Stimulated activated CD8-positive, alpha-beta memory T cell treated with anti-CD3 and anti-CD28 coated beads, Interleukin-15, amount 100 ng/mL, for 1 hour (primary cell): Measurements from ENCODE around the gene EXOSC2.

Experiments used
- DNase-seq: peaks from one replicate; pipeline ENCODE4 v3.0.0-alpha.2; 2020; ENCODE audit warnings: low read depth

EXOSC2 gene

GRCh38 chr9:130698514-130698913, 4.9 kb downstream of the EXOSC2 start:
- DNase-seq = no peak

- DNase-seq = no peak
Measured at GRCh38 chr9:130699047-130699446, 5.5 kb downstream of the EXOSC2 start.

GRCh38 chr9:130701059-130702022, 7.8 kb downstream of the EXOSC2 start:
- peak; percentile 47 for DNase-seq

GRCh38 chr9:130703501-130703900, 9.9 kb downstream of the EXOSC2 start:
- no peak for DNase-seq

GRCh38 chr9:130707225-130707976, 13.8 kb downstream of the EXOSC2 start:
- peak; percentile 59 for DNase-seq

- no peak for DNase-seq
Measured at GRCh38 chr9:130710822-130711352, 17.3 kb downstream of the EXOSC2 start.

GRCh38 chr9:130711469-130711868, 17.9 kb downstream of the EXOSC2 start:
- no peak for DNase-seq

GRCh38 chr9:130712564-130713285, 19.1 kb downstream of the EXOSC2 start:
- DNase-seq = peak; percentile 88

- DNase-seq = no peak
Measured at GRCh38 chr9:130713286-130713960, 19.8 kb downstream of the EXOSC2 start.

GRCh38 chr9:130714586-130715110, 21.1 kb downstream of the EXOSC2 start:
- no peak for DNase-seq

- no peak for DNase-seq
Measured at GRCh38 chr9:130715270-130715669, 21.7 kb downstream of the EXOSC2 start.

- DNase-seq = no peak
Measured at GRCh38 chr9:130718562-130718961, 25.0 kb downstream of the EXOSC2 start.

- DNase-seq = no peak
Measured at GRCh38 chr9:130720762-130721161, 27.2 kb downstream of the EXOSC2 start.

- DNase-seq = no peak
Measured at GRCh38 chr9:130728721-130729120, 35.1 kb downstream of the EXOSC2 start.

GRCh38 chr9:130729145-130729544, 35.6 kb downstream of the EXOSC2 start:
- DNase-seq = no peak

- no peak for DNase-seq
Measured at GRCh38 chr9:130731355-130731754, 37.8 kb downstream of the EXOSC2 start.

GRCh38 chr9:130732136-130732535, 38.6 kb downstream of the EXOSC2 start:
- no peak for DNase-seq

- no peak for DNase-seq
Measured at GRCh38 chr9:130732793-130733221, 39.2 kb downstream of the EXOSC2 start.

GRCh38 chr9:130735566-130735965, 42.0 kb downstream of the EXOSC2 start:
- DNase-seq = no peak

GRCh38 chr9:130736834-130737233, 43.3 kb downstream of the EXOSC2 start:
- no peak for DNase-seq

- DNase-seq = no peak
Measured at GRCh38 chr9:130738281-130738680, 44.7 kb downstream of the EXOSC2 start.
